GM19324 (cell line): ENCODE data around the gene DMWD.

Source experiments
- ATAC-seq: cut with Tn5 transposase; IDR thresholded peaks from one replicate; pipeline ENCODE4 v1.9.1; 2021; ENCODE audit warnings: mild to moderate bottlenecking, moderate library complexity; ENCODE audit not compliant: unreplicated experiment, low FRiP score

Gene DMWD

DNA sequence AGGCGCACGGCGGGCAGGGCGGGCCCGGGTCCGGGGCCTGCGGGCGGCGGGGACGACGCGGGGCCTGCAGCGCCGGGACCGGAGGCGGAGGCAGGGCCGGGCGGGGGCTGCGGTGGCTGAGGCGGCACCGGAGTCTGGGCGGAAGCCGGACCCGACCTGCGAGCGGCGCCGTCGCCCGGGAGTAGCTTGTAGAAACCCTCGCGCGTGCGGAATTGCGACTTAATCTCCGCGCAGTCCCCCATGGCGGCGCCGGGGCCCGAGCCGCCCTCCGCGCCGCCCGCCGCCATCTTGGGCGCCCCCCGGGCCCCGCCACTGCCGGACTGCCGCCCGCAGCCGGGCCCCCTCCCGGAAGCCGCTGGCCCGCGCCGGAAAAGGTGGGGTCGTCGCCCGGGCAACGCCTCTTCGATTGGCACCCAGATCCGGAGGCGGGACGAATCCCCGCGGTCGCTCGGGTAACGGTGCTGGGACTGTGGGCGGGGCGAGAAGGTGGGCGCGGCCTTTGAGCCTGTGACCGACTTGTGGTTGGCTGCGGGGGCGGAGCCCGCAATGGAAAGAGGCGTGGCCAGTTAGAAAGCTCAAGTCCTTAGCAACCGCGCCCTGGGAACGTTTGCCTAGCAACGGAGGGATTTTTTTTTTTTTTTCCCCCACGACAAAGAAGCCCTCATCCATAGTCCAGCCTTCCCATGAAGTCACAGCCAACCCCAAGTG is at the start of gene DMWD:
Gene DMWD (minus strand): TSS at position 376 of the 708 bp plus-strand sequence. CDS start 89 bp downstream, at position 287.
- ATAC-seq: peak; percentile 97

GRCh38 chr19:45842198-45842597 is 49.6 kb upstream of the DMWD start:
- no peak for ATAC-seq

DNA sequence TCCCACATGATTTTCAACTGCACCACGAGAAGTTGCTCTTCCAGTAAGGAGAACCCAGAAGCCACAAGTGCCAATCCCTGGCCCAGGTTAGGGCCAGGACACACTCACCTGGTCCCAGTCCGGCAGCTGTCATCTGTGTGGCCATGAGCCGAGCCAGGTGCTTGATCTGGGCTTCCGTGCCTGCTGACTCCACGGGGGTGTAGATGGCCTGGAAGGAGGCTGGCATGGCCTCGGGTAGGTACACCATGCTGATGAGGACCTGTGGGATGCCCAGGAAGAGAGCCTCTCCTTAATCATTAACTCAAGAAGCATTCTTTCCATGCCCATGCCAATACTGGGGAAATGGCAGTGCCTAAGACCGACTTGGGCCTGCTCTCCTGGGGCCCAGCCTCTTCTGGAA is 42.3 kb upstream of the DMWD start:
- ATAC-seq: no peak

GRCh38 chr19:45828945-45829344 is 36.3 kb upstream of the DMWD start:
- ATAC-seq: no peak

DNA sequence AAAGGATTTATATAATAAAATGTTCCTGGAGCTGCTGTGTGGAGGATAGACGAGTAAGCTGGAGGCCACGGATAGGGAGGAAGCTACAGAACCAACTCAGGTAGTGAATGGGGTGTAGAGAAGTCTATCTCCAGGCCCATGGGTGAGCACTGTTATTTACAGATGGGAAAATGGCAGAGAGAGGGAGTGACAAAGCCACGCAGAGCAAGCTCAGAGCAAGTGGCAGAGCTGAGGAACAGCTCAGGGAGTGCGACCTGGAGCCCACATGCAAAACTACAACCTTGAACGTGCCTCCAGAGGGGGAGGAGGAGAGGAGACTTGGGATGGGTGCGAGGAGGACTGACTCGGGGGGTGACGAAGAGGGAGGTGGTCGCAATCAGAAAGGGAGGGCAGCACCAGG is 35.9 kb upstream of the DMWD start:
- ATAC-seq: no peak

- ATAC-seq: no peak
Measured at GRCh38 chr19:45827459-45828093, 34.9 kb upstream of the DMWD start.

DNA sequence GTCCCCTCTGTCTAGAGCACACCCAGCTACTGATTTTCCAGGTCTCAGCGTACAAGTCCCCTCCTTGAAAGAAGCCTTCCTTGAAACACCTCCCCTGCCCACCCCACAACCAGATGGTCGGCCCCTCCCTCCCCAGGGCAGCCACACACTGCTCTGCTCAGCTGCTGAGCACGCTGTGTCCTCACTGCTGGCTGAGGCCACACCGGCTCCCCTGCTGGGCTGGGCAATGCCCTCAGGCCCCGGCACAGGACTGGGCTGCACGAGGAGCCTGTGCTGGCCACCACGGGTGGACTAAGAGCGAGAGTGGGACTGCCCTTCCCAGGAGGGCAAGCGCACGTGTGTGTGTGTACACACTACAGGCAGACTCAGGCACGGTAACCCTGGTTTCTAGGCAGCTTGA is 34.3 kb upstream of the DMWD start:
- no peak for ATAC-seq

DNA sequence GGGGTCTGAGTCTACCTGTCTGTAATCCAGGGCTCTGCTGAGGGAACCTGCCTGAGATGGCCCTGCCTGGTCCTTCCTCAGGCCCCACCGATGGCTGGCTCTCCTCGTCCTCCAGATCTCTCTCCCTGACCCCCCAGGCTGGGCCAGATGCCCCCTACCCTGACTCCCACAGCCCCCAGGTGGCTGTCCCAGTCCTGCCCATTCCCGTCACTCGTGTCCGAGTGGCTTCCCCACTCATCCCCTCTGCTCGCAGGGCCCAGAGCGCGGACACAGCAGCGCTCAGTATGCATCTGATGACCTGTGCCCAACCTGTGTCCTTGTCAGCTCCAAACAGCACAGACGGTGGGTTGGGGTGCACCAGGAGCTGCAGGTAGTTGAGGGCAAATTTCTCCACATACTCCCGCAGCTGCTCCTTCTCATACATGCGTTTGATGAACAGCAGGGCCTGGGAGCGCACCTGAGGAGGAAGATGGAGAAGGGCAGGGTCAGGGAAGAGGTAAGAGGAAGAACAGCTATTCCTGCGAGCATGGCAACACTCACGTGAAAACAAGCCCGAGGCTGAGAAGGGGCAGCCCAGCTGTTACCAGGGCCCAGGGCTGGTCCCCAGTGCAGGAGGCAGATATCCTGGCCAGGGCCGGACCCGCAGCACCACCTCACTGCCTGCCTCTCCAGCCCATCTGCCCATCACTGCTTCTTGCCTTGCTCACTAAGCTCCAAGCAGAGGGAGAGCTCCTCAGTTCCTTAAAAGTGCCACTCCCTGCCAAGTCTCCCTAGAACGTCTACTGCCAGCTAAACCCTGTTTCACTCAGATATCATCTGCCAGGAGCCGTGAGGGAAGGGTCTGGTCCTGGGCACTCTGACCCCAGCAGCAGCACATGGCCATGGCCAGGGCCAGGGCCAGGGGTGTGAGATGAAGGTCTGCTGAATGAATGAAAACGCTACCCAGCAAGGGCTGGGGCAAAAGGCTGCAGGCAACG is 33.6 kb upstream of the DMWD start:
- ATAC-seq: no peak

GRCh38 chr19:45825263-45825605 is 32.6 kb upstream of the DMWD start:
- ATAC-seq: no peak

DNA sequence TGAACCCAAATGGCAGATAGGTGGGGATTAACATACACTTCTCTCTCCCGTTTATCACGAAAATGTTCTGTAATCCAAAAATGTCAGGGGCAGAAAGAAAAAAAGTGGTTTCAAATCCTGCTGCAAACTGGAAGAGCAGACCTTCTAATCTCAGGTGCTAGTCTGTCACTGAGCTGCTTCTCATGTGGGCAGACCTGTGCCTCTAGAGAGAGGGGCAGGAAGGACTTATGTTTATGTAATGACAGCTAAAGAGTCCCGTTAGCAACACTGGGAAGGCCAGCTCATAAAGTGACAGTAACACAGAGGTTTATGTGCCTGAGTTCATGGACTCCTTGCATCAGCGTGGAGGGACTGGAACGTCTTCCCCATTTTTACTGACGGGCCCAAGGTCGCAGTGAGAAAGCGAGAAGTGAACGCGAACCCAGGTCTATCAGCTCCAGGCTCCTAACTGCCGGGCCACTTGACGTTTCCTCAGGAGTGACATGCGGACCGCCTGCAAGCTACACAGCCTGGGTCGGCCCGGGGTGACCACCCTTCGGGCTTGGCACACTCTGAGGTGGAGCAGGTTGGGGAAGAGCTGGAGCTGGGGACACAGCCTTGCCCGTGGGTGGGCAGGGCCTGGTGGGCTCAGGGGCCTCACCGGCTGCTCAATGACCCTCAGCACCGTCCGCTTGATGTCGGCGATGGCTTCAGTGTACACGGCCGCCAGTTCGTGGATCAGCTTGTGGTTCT is 32.1 kb upstream of the DMWD start:
- no peak for ATAC-seq

GRCh38 chr19:45824041-45824471 is 31.4 kb upstream of the DMWD start:
- no peak for ATAC-seq

DNA sequence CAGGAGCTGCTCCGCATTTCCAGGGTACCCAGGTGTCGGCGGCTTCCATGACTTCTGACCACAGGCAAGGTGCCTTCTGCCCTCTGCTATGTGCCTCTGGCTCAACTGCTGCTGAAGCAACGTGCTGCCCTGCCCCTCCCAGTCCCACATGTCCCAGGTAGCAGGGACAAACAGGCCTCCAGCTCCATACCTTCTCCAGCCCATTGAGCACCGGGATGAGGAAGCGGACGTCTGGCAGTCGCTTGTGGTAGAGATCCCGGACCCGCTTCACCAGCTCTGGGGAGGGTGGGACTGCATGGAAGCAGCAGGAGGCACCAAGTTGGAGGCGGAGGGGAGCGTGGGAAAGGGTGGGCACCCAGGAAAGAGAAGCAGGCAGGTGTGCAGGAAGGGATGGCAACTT is 30.5 kb upstream of the DMWD start:
- no peak for ATAC-seq

- ATAC-seq: no peak
Measured at GRCh38 chr19:45822716-45823115, 30.1 kb upstream of the DMWD start.

GRCh38 chr19:45821570-45821969 is 28.9 kb upstream of the DMWD start:
- no peak for ATAC-seq

- no peak for ATAC-seq
Measured at GRCh38 chr19:45821103-45821521, 28.5 kb upstream of the DMWD start.

GRCh38 chr19:45820413-45821102 is 27.9 kb upstream of the DMWD start:
- ATAC-seq: no peak

DNA sequence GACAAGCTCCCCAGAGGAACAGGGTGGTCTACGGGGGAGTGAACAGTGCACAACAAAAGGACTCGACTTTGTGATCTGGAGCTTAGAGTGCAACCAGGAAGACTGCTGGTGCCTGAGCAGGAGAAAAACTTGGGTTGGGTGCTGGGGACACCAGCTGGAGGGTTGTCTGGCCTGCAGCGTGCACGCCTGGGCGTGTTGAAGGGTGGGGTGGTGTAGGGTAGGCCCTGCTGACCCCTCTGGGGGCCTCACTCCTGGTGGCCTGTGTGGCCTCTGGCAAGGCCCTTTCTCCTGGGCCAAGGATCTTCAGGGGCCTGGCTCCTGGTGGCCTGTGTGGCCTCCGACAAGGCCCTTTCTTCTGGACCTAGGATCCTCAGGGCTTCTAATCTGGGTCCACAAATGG is 27.1 kb upstream of the DMWD start:
- ATAC-seq: no peak

- ATAC-seq: peak; percentile 11
Measured at GRCh38 chr19:45817725-45818301, 25.2 kb upstream of the DMWD start.

DNA sequence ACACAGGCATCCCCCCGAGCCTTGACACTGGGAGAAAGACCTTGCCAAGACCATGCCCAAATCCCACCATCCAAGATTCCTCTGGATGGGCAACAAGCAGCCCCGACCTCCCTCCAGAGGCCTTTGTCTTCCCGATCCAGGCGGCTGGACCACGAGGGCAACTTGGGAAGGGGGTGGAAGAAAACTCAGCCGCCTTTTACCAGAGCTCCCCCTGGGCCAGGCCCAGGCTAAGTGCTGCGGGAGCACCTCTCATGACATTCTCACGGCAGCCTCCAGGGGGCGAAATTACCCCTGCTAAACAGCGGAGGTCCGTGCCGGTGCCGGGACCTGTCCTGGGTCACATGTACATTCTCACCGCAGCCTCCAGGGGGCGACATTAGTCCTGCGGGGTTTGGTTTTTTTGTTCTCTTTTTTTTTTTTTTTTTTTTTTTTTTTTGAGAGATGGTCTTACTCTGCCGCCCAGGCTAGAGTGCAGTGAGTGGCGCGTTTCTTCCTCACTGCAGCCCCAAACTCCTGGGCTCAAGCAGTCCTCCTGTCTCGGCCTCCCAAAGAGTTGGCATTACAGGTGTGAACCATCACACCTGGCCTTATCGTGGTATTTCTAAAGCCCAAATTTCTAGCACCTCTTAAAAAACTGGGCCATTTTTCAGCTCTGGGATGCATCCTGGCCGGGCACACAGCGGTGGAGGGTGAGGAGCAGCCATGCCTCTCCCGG is 24.5 kb upstream of the DMWD start:
- ATAC-seq: peak; percentile 84
